ENCODE measurements around the gene PLXNA4.

DNA sequence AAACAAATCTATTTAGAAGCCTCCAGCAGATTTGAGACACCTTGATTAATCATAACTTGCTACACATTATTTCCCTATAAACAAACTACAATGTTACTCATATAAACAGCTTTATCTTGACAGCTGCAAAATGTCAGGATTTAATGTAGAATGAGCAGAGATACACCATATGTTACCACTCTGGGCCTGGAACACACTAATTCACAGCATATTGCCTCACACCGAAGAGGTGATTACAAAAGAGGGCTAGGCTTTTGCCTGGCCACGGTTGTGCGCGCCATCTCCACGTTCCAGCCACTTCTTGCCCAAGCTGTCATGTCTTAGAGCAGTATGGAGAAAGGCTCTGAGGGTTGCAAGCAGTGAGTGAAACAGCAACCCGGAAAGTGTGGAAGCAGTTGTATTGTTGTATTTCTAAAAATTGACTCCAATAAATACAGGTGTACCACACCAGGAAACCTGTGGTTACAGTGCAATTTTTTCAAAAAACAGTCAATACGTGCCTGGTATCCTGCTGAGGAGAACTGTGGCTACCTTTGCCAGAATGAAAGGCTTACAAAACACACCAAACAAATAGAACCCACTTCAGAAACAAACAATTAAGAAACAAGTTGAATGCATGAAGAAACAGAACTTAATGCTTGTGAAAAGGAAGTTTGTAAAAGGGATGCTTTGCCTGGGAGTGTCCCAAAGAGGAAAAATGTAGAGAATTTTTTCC, 498.1 kb downstream of the PLXNA4 start:
- no peak for TF ChIP-seq POLR2A (IDR thresholded peaks at IDR 0.05; ENCODE audit: low read depth, low read length)
- no peak for TF ChIP-seq POLR2AphosphoS5 (IDR thresholded peaks at IDR 0.05; ENCODE audit: low read depth, low read length)

Measured in GM12892 (cell line).